ENCODE results near the gene RHBDD2. TPM values are rescaled to one million over a fixed set of nuclear protein-coding genes. Genes with fewer than 3 reads are reported as not detected.
A peak's percentile ranks its signal among the peaks of the same experiment; 100 is the strongest.

The RHBDD2 gene
- total and polyA plus RNA-seq, 4 donors = 25.1 to 102 (median 82.0) TPM

DNA sequence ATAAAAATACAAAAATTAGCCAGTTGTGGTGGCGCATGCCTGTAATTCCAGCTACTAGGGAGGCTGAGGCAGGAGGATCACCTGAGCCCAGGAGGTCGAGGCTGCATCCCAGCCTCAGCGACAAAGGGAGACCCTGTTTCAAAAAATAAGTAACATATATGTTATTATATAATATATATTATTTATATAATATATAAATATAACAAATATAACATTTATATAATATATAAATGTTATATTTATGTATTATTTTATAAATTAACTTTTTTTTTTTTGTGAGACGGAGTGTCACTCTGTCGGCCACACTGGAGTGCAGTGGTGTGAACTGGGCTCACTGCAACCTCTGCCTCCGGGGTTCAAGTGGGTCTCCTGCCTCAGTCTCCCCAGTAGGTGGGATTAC, 34.6 kb downstream of the RHBDD2 start:
- Histone ChIP-seq H3K27me3 (ENCODE audit: control insufficient read depth in 3 of 3, insufficient read depth in 3 of 3, low read length in 2 of 3) (no peaks in the 10 kb centered on the region), H3K4me3 (no peak overlapping the region), H3K27ac (ENCODE audit: low read depth in 1 of 2, low read length in 1 of 2) (no peak overlapping the region), H3K9ac (ENCODE audit: insufficient read depth in 1 of 2, low read length in 2 of 2) (no peak overlapping the region), H3K4me1 (ENCODE audit: control insufficient read depth in 5 of 5, insufficient read depth in 5 of 5, low read length in 5 of 5) (peaks cover 0 to 5% (median 2%) of the 10 kb centered on the region in 5 donors), H3K9me3 (ENCODE audit: control insufficient read depth in 4 of 4, insufficient read depth in 3 of 4, low read length in 3 of 4) (no peaks in the 10 kb centered on the region), H3K36me3 (ENCODE audit: control insufficient read depth in 4 of 4, insufficient read depth in 4 of 4, low read length in 4 of 4) (peaks cover 0 to 2% (median 0%) of the 10 kb centered on the region in 4 donors)
- no peak for TF ChIP-seq CTCF (IDR thresholded peaks at IDR 0.05; ENCODE audit: control extremely low read depth, extremely low read depth)
- ATAC-seq (ENCODE audit: insufficient read depth, low FRiP score) (no peak), DNase-seq (no peak)
- WGBS, 2 donors = 95 to 99% methylated on average over 6 of the region's 6 CpGs

DNA sequence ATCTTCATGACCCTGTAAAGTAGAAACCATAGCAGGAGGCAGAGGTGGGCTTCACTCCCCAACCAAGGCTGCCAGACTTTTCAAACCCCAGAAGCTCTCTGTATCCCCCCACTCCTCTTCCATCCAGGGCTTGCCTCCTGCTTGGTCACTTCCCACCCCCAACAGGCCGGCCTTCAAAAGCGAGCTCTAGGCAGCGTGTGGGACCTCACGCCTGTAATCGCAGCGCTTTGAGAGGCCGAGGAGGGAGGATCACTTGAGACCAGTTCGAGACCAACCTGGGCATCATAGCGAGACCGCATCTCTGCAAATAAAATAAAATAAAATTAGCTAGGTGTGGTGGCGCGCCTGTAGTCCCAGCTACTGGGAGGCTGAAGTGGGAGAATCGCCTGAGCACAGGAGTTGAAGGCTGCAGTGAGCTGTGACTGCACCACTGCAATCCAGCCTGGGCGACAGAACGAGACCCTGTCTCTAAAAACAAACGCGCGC, 35.4 kb downstream of the RHBDD2 start:
- 38 to 39% methylated on average over 18 of the region's 18 CpGs for WGBS, 2 donors
- DNase-seq (peak in 1 of 3 donors; percentile 22), ATAC-seq (ENCODE audit: insufficient read depth, low FRiP score) (no peak)
- Histone ChIP-seq H3K9ac (ENCODE audit: insufficient read depth in 1 of 2, low read length in 2 of 2) (peak overlapping the region; percentile 67 to 91), H3K36me3 (ENCODE audit: control insufficient read depth in 4 of 4, insufficient read depth in 4 of 4, low read length in 4 of 4) (peaks cover 0 to 2% (median 0%) of the 10 kb centered on the region in 4 donors), H3K27me3 (ENCODE audit: control insufficient read depth in 3 of 3, insufficient read depth in 3 of 3, low read length in 2 of 3) (no peaks in the 10 kb centered on the region), H3K4me3 (peak overlapping the region; percentile 86), H3K4me1 (ENCODE audit: control insufficient read depth in 5 of 5, insufficient read depth in 5 of 5, low read length in 5 of 5) (peaks cover 0 to 6% (median 2%) of the 10 kb centered on the region in 5 donors), H3K9me3 (ENCODE audit: control insufficient read depth in 4 of 4, insufficient read depth in 3 of 4, low read length in 3 of 4) (no peaks in the 10 kb centered on the region), H3K27ac (ENCODE audit: low read depth in 1 of 2, low read length in 1 of 2) (peak overlapping the region; percentile 79 to 99)
- TF ChIP-seq CTCF (IDR thresholded peaks at IDR 0.05; ENCODE audit: control extremely low read depth, extremely low read depth) = no peak

DNA sequence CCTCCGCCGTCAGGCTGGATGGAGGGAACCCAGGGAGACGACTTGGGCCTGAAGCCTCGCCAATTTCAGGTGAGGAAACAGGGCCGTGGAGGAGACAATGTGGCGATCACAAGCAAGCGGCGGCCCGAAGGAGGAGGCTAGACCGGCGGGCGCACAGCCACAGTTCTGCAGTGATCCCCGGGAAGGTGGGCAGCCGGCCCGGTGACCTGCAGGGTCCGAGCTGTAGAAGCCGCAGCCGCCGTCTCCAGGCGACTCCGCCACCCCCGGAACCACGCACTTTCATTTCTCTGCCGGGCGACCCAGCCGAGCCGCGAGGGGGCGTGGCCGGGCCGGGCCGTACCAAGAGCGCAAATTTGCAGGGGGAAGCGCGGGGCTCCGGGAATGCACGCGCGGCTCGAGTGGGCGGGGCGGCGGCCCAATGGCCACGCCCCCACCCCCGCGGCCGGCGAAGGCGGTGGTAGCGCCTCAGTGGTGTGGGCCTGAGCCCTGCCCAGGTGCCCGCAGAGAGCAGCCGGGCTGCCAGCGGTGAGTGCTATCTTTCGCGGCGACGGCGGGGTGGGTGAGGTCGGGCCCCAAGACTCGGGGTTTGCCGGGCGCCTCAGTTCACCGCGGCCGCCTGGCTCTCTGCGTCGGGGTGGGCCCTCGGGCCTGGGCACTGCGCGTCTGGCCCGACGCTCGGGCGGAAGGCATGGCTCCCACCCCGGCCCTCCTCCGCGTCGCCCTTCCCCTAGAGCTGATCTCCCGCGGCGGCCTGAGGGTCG, 36.0 kb downstream of the RHBDD2 start, which contains the start of gene POR:
Gene POR, plus strand, starts transcription at position 501 of the 761 bp plus-strand sequence. CDS start 38,847 bp downstream, outside the sequence.
- peak; percentile 93 to 96 (median 94) for DNase-seq
- ATAC-seq (ENCODE audit: insufficient read depth, low FRiP score) = peak; percentile 99
- H3K27me3 ChIP-seq (ENCODE audit: control insufficient read depth in 3 of 3, insufficient read depth in 3 of 3, low read length in 2 of 3) = no peaks in the 10 kb centered on the region
- peak within 1 kb of the TSS; percentile 87 to 99 for H3K27ac ChIP-seq (ENCODE audit: low read depth in 1 of 2, low read length in 1 of 2)
- TF ChIP-seq CTCF (IDR thresholded peaks at IDR 0.05; ENCODE audit: control extremely low read depth, extremely low read depth) = no peak
- no peaks in the 10 kb centered on the region for H3K9me3 ChIP-seq (ENCODE audit: control insufficient read depth in 4 of 4, insufficient read depth in 3 of 4, low read length in 3 of 4)
- H3K4me3 ChIP-seq = peak within 1 kb of the TSS; percentile 88
- WGBS, 2 donors = 0% methylated on average over 71 to 82 of the region's 82 CpGs
- H3K9ac ChIP-seq (ENCODE audit: insufficient read depth in 1 of 2, low read length in 2 of 2) = peak within 1 kb of the TSS; percentile 67 to 91
- peaks cover 0 to 2% (median 0%) of the 10 kb centered on the region in 4 donors for H3K36me3 ChIP-seq (ENCODE audit: control insufficient read depth in 4 of 4, insufficient read depth in 4 of 4, low read length in 4 of 4)
- peaks cover 0 to 6% (median 2%) of the 10 kb centered on the region in 5 donors for H3K4me1 ChIP-seq (ENCODE audit: control insufficient read depth in 5 of 5, insufficient read depth in 5 of 5, low read length in 5 of 5)
